GM12874 (cell line): Measurements from ENCODE around the gene ASTL.

Experiments
- TF ChIP-seq, protein P1 (sequence below): IDR thresholded peaks from 2 replicates; pipeline ENCODE4 v1.5.1; 2011; ENCODE audit warnings: low read depth, mild to moderate bottlenecking, control low read depth, low read length, moderate library complexity; ENCODE audit not compliant: insufficient read depth

The ASTL gene

DNA sequence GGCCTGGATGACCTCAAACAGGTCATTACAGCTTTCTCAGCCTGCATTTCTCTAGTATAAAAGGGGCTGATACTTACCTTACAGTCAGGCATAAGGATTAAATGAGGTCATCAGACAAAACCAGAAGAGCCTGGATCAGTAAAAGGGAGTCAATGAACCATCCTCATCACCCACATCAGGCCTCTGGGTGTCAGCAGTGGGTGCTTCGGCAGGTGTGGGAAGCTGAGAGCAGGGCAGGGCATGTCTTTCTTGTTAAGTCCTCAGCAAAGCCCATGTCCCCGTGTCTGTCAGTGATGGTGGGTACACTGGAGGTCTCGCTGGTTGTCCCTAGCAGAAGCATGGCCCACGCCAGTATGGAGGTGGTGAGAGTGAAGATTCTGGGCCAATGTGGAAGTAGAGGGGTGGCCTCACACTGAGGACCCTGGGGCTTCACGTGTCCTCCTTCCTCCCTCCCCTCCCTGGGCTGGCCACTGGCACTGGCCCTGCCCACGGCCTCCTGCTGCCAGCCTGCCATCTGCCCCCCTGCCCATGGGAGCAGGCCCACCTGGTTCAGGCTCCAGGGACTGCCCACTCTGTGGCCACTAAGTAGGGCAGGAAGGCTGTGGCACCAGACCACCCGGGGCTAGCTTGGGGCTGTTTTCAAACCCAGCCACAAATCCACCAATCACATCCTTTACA, 26.3 kb downstream of the ASTL start:
- TF ChIP-seq, protein P1, sequence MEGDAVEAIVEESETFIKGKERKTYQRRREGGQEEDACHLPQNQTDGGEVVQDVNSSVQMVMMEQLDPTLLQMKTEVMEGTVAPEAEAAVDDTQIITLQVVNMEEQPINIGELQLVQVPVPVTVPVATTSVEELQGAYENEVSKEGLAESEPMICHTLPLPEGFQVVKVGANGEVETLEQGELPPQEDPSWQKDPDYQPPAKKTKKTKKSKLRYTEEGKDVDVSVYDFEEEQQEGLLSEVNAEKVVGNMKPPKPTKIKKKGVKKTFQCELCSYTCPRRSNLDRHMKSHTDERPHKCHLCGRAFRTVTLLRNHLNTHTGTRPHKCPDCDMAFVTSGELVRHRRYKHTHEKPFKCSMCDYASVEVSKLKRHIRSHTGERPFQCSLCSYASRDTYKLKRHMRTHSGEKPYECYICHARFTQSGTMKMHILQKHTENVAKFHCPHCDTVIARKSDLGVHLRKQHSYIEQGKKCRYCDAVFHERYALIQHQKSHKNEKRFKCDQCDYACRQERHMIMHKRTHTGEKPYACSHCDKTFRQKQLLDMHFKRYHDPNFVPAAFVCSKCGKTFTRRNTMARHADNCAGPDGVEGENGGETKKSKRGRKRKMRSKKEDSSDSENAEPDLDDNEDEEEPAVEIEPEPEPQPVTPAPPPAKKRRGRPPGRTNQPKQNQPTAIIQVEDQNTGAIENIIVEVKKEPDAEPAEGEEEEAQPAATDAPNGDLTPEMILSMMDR: no peak

DNA sequence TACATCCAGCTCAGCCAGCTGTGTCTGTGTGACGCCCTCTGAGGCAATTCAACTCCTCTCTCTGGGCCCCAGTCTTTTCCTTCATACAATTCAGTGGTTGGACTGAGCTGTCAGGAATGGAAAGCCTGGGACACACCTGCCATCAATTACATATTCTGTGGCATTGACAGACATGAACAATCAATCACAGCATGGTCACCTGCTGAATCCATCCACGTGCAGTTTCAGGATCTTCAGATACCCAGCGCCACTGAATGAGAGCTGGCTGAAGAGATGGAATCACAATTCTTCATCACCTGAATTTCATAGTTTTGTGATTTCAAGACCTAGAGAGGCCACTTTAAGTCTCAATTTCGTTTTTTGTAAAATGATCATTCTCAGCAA, 27.1 kb downstream of the ASTL start:
- TF ChIP-seq, protein P1: no peak

DNA sequence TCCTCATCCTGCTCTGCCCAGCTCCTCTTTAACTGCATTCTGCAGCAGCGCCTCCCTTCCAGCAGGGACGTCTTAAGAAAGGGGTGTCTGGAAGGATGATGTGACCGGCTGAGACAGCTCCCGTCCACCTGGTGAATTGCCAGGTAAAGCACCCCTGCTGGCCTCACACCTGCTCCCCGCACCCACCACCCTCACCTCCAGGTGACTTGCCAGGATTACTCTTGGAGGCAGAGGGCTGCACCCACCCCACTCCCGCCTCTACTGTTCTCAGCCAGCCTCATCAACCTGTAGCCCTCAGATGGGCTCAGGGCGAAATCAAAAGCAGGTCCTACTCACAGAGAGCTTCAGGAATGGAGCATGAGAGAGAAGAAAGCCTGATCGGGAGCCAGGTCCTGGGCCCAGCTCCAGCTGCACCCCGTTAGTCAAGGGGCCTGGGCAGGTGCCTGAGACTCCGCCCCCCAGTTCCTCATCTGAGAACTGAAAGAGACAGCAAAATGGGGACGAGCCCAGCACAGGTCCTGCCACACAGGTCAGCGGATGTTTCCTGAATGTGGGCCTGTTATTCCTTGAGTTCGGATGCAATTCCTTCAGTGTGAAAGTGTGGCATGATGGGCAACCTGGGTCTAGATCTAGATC, 27.6 kb downstream of the ASTL start:
- TF ChIP-seq, protein P1: no peak

DNA sequence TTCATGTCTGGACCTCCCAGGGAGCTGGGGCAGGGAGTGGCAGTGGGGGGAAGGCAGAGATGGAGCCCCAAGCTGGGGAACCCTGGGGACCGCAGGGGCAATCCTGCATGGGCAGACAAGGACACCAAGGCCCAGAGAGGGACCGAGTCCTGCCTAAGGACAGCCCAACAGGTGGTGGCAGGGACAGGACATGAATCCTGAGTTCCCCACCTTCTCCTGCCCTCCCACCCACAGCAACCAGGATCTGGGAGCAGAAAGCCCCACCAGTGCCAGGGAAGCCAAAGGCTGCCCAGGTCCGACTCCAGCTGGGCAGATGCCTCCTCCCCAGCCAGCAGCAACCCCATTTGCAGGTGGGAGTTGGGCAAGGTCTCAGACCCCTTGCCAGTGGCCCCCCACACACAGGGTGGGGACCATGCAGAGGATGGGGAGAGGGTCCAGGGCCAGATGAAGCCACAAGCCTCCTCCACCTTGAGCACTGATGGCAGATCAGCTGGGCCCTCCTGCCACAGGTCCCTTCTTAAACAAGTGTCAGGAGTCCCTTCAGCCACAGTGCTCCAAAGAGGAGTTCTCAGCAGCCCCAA, 28.3 kb downstream of the ASTL start:
- TF ChIP-seq, protein P1: no peak

DNA sequence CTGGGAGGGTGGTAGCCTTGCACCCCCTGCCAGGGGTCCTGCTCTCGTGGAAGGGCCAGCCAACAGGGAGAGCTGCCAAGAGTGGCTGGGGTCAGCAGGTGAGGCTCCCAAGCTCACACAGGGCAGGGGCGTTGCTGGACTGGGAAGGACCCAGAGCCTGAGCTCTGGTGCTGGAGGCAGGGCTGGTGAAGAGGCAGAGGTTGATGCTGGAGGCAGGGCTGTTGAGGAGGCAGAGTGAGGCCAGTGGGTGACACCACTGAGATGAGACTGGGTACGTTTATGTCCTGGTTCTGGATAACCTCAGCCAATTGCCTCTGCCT, 29.0 kb downstream of the ASTL start:
- TF ChIP-seq, protein P1: no peak

DNA sequence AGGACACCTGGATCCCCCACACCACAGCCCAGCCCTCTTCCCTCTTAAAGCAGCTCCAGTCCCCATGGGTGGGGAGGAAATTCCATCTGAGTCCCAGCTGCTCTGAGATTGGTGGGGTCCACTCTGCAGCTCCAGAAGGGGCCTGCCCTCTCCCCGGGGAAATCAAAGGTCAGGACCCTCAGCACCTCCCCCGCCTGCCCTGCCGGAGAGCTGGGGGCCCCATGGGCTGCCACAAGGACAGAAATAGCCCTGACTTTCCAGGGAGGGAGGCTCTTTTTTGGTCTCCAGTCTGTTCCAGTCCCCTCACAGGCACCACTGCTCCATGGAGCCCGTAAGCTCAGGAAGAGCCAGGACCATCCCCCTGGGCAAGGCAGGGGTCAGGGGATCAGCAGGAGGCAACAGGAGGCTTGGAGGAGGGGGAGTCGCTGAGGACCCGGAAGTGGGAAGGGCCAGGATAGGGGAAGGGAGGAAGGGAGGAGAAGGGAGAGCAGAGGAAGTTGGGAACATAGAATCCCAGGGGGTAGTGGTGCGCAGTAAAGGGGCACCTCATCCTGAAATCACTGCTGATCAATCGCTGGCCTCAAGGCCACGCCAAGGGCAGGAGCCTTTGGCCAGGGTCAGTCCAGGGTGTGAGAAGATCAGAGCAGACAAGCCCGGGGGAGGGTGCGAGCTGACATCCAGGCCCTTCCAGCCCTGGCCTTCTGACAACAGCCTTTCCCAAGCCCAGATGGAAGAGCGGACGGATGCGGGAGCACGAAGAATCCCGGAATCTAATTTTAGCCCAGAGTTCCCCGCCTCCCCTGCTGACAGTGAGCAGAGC, 29.6 kb downstream of the ASTL start:
- TF ChIP-seq, protein P1: no peak

DNA sequence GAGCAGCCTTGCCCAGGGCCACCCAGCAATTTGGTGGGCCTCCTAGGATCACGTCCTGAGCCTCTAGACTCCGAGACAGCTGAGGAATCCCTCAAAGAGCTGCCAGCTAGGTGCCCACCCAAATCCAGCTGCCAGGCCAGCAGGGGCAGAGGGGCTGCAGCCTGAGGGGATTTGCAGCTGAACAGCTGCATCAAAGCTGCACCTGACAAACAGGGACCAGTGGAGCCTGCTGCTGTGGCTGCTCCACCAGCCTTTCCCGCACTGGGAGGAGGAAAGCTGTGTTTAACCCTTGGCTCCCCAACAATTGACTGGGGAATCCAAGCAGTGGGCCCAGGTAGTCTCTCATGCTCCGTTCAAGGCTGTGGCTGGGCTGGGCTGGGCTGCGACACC, 30.2 kb downstream of the ASTL start:
- TF ChIP-seq, protein P1: no peak
